NCI-H146 treated with DMSO at 0.1 percent for 48 hours (cell line): ENCODE data around the gene KLF8.

Experiments used
- DNase-seq: peaks from one replicate; lab custom pipeline; 2025; ENCODE audit not compliant: unreplicated experiment; lab: John Stamatoyannopoulos, UW

KLF8 gene

DNA sequence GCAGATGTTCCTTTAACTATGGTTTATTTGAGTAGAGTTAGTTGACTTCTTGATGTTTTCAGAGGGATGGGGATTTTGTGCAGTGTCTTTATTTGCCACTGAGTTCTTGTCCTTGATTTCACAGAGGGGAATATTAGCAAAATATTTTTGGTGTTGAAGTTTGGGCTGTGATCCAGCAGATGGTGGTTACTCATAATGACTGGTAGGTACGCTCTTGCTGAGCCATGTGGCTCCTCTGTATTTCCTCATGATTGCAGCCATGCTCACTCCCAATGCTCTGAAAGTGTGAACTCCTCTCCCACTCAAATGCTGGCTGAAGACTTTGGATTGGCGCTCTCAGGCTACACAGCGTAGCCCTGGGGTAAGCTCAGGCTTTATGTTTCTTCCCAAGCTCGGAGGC, 77.7 kb downstream of the KLF8 start:
- DNase-seq = no peak

GRCh38 chrX:56310581-56310980, 78.4 kb downstream of the KLF8 start:
- DNase-seq = no peak

DNA sequence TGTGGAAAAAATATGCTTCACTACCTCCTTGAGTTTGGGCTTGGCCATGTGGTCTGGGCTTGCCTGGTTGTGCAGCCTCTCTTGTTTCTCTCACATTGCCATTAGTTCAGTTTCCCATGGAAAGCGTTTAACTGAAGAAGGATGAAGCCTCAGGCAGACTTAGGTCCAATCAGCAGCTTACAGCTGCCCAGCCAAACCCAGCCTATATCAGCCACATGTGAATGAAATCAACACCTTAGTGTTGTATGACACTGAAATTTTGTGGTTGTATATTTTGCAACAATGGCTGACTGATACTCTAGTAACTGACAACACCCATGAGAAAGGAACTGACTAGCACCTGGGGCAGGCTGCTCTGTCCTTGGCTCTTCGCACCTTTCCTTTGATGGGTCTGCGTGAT, 81.2 kb downstream of the KLF8 start:
- DNase-seq = no peak

GRCh38 chrX:56314334-56314733, 82.2 kb downstream of the KLF8 start:
- DNase-seq = no peak

DNA sequence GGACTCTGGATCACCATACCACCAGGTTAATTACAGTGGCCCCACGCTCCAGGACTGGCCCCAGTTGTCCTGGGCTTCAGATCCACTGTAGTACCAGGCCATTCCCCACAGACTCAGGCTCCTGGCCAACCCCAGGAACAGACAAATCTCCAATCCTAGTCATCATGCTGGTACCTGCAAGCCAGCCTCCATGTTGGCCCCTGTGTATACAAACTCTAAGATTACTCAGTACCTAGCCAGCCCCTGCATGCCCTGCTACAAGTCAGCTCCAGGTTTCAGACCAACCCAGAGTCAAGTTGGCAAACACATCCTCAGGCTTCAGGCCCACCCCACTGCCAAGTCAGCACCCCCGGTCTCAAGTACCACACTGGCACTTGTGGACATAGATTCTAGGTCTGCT, 85.9 kb downstream of the KLF8 start:
- no peak for DNase-seq

DNA sequence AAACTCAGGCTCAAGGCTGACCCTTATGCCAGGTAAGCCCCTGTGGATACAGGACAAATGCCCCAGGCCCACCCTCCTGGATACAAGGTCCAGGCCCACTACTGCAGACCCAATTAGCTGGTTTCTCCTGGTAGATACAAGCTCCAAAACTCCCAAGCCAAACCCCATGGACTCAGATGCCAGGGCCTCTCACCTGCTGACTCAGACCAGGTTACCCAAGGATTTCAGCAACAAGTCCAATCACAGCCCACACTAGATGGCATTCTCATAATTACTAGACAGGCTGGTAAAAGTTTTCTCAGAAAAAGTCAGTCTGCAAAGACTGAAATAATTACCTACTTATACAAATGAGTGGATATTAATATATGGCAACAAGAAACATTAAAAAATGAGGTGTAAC, 87.0 kb downstream of the KLF8 start:
- DNase-seq = no peak
